Measurements from ENCODE around the gene APH1B.
"Not testable (repeated sequence)": the region's sequence is repeated elsewhere in the genome, so short reads cannot be mapped to it uniquely, and the experiment has no call there.

The APH1B gene

GRCh38 chr15:63335543-63336240 is 58.3 kb downstream of the APH1B start:
- no peak for DNase-seq

DNA sequence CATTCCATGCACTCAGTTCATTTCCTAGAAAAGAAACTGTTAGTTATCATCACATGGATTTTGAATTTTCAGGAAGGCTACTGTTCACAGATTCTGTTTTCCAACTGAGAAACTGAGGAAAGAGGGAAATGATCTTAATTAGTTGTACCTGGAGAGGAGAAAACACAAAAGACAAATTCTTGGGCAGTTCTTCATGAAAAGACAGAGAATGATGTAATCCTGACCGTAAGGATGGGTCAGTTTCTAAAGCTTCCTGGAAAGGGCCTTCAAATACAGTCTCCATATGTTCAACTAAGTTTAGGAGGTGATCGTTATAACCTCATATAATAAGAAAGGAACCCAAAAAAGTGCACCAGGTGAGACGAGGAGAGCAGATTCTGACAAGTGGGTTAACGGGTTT is 59.6 kb downstream of the APH1B start:
- no peak for DNase-seq

DNA sequence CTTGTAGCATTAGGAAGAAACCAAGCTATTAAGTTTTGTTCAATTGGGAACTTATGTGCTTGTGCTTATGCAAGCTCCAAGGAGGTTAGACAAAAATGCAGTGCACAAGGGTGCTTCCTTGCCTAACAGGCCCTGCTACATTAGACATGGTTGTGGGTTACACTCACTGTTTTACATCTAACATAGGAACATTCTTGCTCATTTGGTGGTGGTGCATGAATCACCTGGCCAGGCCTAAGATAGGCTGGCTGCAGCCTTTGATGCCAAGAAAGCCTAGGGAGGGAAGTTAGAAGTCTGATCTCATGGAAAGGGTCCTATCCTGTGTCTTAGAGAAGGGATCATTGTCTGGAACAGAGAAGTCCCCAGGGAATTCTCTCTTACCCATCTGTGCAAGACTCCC is 60.8 kb downstream of the APH1B start:
- DNase-seq: no peak

GRCh38 chr15:63339006-63339766 is 61.8 kb downstream of the APH1B start:
- no peak for DNase-seq

GRCh38 chr15:63339836-63340235 is 62.4 kb downstream of the APH1B start:
- no peak for DNase-seq

DNA sequence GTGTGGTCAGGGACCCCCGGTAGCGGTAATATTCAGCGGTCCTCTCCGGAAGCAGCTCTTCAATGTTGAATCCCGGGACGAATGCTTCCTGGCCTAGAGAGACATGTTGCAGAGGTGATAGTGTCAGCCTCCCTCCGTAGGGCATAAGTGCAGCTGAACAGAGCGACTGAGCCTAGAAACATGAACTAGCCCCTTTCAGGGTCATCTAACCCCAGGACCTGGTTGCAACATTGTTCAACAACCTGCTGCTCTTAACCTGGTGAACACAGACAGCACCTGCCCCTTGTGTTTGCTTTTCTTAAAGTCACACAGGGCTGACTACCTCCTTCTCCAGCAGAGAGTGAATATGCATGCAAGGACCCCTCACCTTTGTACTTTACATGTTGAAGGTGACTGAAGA is 62.9 kb downstream of the APH1B start:
- DNase-seq: no peak

- no peak for DNase-seq
Measured at GRCh38 chr15:63340878-63341277, 63.5 kb downstream of the APH1B start.

GRCh38 chr15:63341898-63342297 is 64.5 kb downstream of the APH1B start:
- no peak for DNase-seq

GRCh38 chr15:63342996-63343562 is 65.7 kb downstream of the APH1B start:
- not testable (repeated sequence) for DNase-seq

GRCh38 chr15:63344731-63345390 is 67.5 kb downstream of the APH1B start:
- DNase-seq: no peak

- no peak for DNase-seq
Measured at GRCh38 chr15:63345391-63345752, 68.0 kb downstream of the APH1B start.

GRCh38 chr15:63347074-63347857 is 69.9 kb downstream of the APH1B start:
- DNase-seq: no peak

- DNase-seq: peak; percentile 37
Measured at GRCh38 chr15:63348392-63348791, 71.0 kb downstream of the APH1B start.

DNA sequence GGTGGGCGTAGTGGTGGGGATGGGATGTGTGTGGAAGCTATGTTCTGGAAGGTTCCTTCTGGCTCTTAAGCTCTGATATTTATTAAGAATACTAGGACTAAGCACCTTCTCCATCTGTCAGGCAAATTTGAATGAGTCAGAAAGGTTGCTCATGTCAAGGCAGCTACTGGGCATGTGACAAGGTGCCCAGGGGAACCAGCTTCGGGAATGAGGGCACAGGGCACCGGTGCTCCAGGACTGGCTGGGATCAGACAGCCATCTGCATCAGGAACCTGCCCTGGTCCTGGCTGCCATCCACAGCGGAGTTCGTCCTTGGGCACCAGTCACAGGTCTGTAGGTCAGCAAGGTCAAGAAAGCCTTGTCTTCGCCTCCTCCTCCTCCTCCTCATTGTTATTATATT is 71.8 kb downstream of the APH1B start:
- no peak for DNase-seq

GRCh38 chr15:63349621-63350020 is 72.2 kb downstream of the APH1B start:
- DNase-seq: no peak

DNA sequence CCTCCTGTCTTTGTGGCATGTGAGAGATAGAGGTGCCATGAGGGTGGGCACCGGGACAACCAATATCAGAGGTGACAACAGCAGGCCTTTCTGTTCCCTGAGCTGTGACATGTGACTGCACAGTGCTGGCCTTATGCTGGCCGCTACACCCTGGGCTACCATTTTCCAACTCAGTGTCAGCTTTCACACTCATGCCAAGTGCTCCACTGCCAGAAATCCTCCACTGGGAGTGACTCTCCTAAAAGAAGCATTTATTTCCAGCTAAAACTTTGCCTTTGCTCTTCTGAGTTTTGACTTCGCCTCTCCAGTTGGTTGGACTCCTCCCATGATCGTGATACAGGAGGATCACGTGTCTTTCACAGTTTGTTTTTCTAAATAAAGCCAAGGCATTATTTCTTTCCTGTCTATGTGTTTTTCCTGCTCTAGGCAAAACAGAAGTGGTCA is 72.8 kb downstream of the APH1B start:
- no peak for DNase-seq

DNA sequence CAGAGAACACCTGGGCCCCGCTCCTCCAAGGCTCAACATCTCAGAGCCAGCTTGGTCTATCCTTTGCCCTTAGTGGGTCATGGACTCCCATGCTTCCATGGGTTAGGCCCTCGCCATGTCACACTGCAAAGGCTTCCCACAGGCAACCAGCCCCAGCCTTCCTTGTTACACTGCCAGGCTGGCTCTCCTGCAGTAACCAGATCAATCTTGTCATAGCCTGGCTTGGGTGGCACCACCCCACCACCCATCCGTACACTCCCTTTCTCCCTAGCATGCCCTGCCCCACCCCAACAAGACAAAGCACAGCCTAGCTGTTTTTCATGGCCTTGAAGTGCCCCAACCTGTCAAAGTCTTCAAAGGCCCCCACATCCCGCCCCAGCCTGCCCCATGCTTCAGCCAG is 73.8 kb downstream of the APH1B start:
- DNase-seq: no peak

GRCh38 chr15:63352808-63353207 is 75.4 kb downstream of the APH1B start:
- DNase-seq: no peak

DNA sequence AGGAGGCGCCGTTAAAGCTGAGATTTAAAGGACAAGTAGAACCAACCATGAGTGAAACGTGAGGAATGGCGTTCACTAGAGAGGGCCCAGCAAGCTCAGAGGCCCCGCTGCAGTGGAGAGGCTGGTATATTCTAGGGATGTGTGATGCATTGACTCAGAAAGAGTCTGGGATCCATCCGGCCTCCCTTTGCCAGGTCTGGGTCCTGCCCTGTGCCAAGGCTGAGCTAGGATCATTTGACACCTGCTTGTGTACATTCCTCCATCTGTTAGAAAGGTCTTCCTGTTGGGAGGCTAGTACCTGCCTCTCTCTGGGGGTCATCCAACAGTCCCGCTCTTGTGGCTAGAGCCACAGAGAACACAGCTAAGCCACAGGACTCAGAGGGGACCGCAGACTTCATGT is 75.9 kb downstream of the APH1B start:
- no peak for DNase-seq

DNA sequence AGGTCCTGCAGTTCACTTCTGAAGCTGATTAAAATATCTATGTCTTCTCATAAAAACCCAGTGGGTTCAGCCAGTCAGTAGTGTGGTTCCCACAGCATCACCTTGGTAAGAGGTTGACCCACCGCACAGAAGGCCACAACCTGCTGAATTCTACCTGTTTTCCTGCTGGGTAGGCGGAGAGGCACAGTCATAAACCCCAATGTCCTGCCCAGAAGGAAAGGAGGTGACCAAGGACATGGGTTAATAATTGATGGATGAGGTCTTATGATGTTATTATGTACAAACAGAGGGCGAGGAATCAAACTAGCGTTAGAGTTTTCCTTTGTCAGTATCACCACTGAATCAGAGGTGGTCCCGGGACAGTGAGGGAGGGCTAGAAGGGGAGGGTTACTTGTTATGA is 76.5 kb downstream of the APH1B start:
- no peak for DNase-seq

DNA sequence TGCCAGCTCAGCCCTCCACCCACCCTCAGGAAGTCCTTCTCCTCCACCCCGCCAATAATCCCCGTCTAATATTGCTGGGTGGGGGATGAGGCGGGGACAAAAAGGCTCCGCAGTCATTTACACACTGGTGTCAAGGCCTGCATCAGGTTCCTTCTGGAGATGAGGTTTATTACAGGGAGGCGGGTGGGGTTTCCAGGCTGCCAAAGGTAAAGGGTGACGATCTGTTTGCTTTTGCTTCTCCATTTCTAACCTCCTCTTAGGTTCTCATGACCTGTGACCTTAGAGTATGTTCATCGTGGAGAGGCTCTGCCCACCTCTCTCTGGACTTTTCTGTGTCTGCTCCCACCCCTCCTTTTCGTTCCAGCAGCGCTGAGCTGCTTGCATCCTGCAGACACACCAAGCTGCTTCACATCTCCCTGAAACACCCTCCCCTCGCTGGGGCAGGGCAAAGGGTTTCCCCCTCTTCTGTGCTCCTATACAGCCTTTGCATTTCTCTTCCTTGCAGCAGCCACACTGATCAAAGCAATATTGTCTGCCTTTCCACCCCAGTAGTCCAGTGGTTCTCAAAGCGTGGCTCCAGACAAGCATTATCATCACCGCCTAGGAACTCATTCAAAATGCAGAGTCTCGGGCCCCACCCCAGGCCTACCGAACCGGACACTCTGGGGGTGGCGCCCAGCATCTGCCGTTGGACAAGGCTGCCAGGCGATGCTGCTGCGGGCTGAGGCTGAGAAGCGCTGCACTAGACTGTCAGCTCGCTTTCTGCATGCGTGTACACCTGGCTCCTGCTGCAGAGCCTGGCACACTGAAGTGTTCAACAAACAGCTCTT is 77.6 kb downstream of the APH1B start:
- DNase-seq: no peak

DNA sequence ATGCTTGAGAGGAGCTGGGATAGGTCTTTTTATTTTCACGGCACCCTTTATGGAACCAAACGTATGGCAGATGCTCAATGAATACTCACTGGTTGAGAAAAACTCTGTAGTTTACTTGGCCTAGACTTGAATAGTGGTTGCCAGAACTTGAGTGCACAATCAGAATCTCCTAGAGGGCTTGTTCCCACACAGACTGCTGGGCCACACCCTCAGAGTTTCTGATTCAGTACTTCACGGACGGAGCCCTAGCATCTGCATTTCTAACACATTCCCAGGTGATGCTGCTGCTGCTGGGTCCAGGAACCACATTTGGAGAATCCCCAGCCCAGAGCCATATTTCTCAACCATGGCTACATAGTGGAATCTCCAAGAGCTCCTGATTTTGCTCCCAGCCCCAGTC is 79.7 kb downstream of the APH1B start:
- no peak for DNase-seq
